Endothelial cell of umbilical vein (primary cell): ENCODE data around the gene COASY. TPM values are rescaled to one million over a fixed set of nuclear protein-coding genes. Genes with fewer than 3 reads are reported as not detected.

Experiments used
- BruUV-seq: library from RNA; stranded (reverse); fragments of 400-500 nt; replicated peaks from 2 replicates; lab custom pipeline; 2021; lab: Mats Ljungman, UMichigan
- CTCF ChIA-PET: fragments of 300-600, 350-600 bp; sonication (Branson Sonifier 250); formaldehyde crosslinking; loops from one replicate; lab custom pipeline; 2021; ENCODE audit warnings: antibody characterized with exemption, inconsistent platforms; lab: Charles Lee
- POLR2A ChIA-PET: fragments of 300-600, 350-600 bp; sonication (Branson Sonifier 250); formaldehyde crosslinking; loops from one replicate; lab custom pipeline; 2021; ENCODE audit warnings: antibody characterized with exemption, inconsistent platforms; lab: Charles Lee
- DNase-seq: peaks from one replicate; pipeline ENCODE4 v3.0.0-alpha.2; 2011; ENCODE audit warnings: low read depth, low spot score
- FAIRE-seq: peaks from 2 replicates; lab custom pipeline; 2011; peaks lifted over from hg19 to GRCh38; lab: Jason Lieb, UNC
- H2AFZ ChIP-seq: 2 replicates; pipeline ENCODE4 v1.6.0; 2012; ENCODE audit warnings: low read depth, low read length, control low read depth, inconsistent platforms
- H3K27ac ChIP-seq: 2 replicates; pipeline ENCODE4 v1.5.1; 2011; ENCODE audit warnings: low read depth, mild to moderate bottlenecking, control low read depth, low read length, moderate library complexity; ENCODE audit not compliant: insufficient read depth
- H3K27me3 ChIP-seq, 2 experiments: 2 replicates each; pipeline versions ENCODE4 v1.6.0 to v1.6.1; 2011; ENCODE audit warnings: low read length in 2 of 2, mixed read lengths in 1 of 2; ENCODE audit not compliant: control insufficient read depth in 2 of 2, insufficient read depth in 2 of 2
- H3K36me3 ChIP-seq, 2 experiments: 2 replicates in 1 of 2; 3 replicates in 1 of 2; pipeline ENCODE4 v1.5.1; 2011; ENCODE audit warnings: low read length in 2 of 2, mild to moderate bottlenecking in 1 of 2, moderate library complexity in 1 of 2; ENCODE audit not compliant: control insufficient read depth in 2 of 2, insufficient read depth in 2 of 2; ENCODE audit errors: extremely low read depth in 1 of 2
- H3K4me1 ChIP-seq: 3 replicates; pipeline ENCODE4 v1.5.1; 2011; ENCODE audit warnings: mild to moderate bottlenecking, low read length; ENCODE audit not compliant: control insufficient read depth, insufficient read depth; ENCODE audit errors: extremely low read depth
- H3K4me2 ChIP-seq: 2 replicates; pipeline ENCODE4 v1.6.1; 2011; ENCODE audit warnings: low read length, control low read depth, mixed read lengths; ENCODE audit not compliant: insufficient read depth
- H3K4me3 ChIP-seq, 3 experiments: fragments of 200-600 bp in 1 of 3; sonication (generic), shearing (Covaris generic) in 1 of 3; replicated peaks in 1 of 3; 2 replicates each; pipeline ENCODE4 v1.5.1; 2011 to 2016; ENCODE audit warnings: control low read depth in 3 of 3, low read length in 3 of 3, mild to moderate bottlenecking in 2 of 3, inconsistent platforms in 1 of 3, low read depth in 1 of 3, moderate library complexity in 1 of 3; ENCODE audit not compliant: insufficient read depth in 1 of 3
- H3K79me2 ChIP-seq: 2 replicates; pipeline ENCODE4 v1.6.0; 2012; ENCODE audit warnings: low read length, inconsistent platforms; ENCODE audit not compliant: control insufficient read depth, insufficient read depth
- H3K9ac ChIP-seq: replicated peaks from 2 replicates; pipeline ENCODE3; 2011; ENCODE audit warnings: low read length, control low read depth; ENCODE audit not compliant: insufficient read depth; ENCODE audit errors: extremely low read depth
- H3K9me1 ChIP-seq: replicated peaks from 3 replicates; pipeline ENCODE4 v1.6.0; 2011; ENCODE audit warnings: mild to moderate bottlenecking, low read length; ENCODE audit not compliant: control insufficient read depth, insufficient read depth; ENCODE audit errors: extremely low read depth
- H3K9me3 ChIP-seq: replicated peaks from 2 replicates; pipeline ENCODE4 v1.5.1; 2012; ENCODE audit warnings: low read length, inconsistent platforms; ENCODE audit not compliant: control insufficient read depth, insufficient read depth
- H4K20me1 ChIP-seq: replicated peaks from 2 replicates; pipeline ENCODE3; 2011; ENCODE audit warnings: mild to moderate bottlenecking, low read length; ENCODE audit not compliant: control insufficient read depth, insufficient read depth; ENCODE audit errors: extremely low read depth
- EZH2 ChIP-seq: IDR thresholded peaks from 2 replicates; pipeline ENCODE4 v1.6.1; 2012; ENCODE audit warnings: borderline replicate concordance, low read depth, mild to moderate bottlenecking, moderate library complexity, low read length, inconsistent platforms; ENCODE audit not compliant: severe bottlenecking
- FOS ChIP-seq: IDR thresholded peaks from 2 replicates; pipeline ENCODE4 v1.6.1; 2011; ENCODE audit warnings: mild to moderate bottlenecking, low read length, moderate library complexity, borderline replicate concordance; ENCODE audit not compliant: insufficient read depth
- GATA2 ChIP-seq: IDR thresholded peaks from 2 replicates; pipeline ENCODE4 v1.7.0; 2011; ENCODE audit warnings: low read depth, mild to moderate bottlenecking, moderate library complexity, mixed read lengths, low read length; ENCODE audit not compliant: insufficient read length, insufficient read depth
- JUN ChIP-seq: IDR thresholded peaks from 2 replicates; pipeline ENCODE4 v1.6.1; 2011; ENCODE audit warnings: borderline replicate concordance, low read depth; ENCODE audit not compliant: insufficient read length, insufficient read depth
- MYC ChIP-seq: IDR thresholded peaks from one replicate; pipeline ENCODE4 v1.6.1; 2011; ENCODE audit warnings: mild to moderate bottlenecking, low read depth, low read length
- POLR2A ChIP-seq: IDR thresholded peaks from 2 replicates; pipeline ENCODE4 v1.6.1; 2012; ENCODE audit warnings: low read depth, mild to moderate bottlenecking, control low read depth, low read length
- POLR2AphosphoS5 ChIP-seq: IDR thresholded peaks from 2 replicates; pipeline ENCODE4 v1.6.1; 2012; ENCODE audit warnings: low read depth, mild to moderate bottlenecking, control low read depth, low read length, moderate library complexity; ENCODE audit not compliant: insufficient read depth
- dilution Hi-C: fragments of 300-500 bp; cut with MboI; formaldehyde crosslinking; loops from one replicate; pipeline ENCODE4 v1.15.0; 2019; ENCODE audit warnings: low sequenced_read_pairs; ENCODE audit not compliant: extremely low pct_ligation_motif_present
- intact Hi-C: fragments of 100-400 bp; cut with micrococcal nuclease; formaldehyde crosslinking; loops from one replicate; pipeline ENCODE4 v1.10.0; 2022
- polyA plus RNA-seq, 4 experiments: library from polyadenylated mRNA; depleted of rRNA in 3 of 4; stranded (reverse) in 3 of 4; unstranded in 1 of 4; fragments of >200 nt; gene quantifications; 2 replicates each; pipeline versions ENCODE4 v1.2.1 to v1.2.3, GENCODE V29; 2011 to 2012; ENCODE audit warnings: missing spikeins in 1 of 4
- total RNA-seq: library from RNA; stranded (reverse); gene quantifications from 2 replicates; pipeline ENCODE4 v1.2.3, GENCODE V29; 2021
- TF ChIP-seq, protein P1 (sequence below): IDR thresholded peaks from 2 replicates; pipeline ENCODE4 v1.6.1; 2011; ENCODE audit not compliant: insufficient read depth, insufficient read length
- TF ChIP-seq, protein P2 (sequence below), 2 donors: IDR thresholded peaks; 1 replicate in 1 of 2; 2 replicates in 1 of 2; pipeline ENCODE4 v1.5.1; 2011; ENCODE audit warnings: low read length in 2 of 2, mild to moderate bottlenecking in 2 of 2, moderate library complexity in 2 of 2, control low read depth in 1 of 2, inconsistent platforms in 1 of 2, low read depth in 1 of 2; ENCODE audit not compliant: insufficient read depth in 1 of 2; ENCODE audit errors: extremely low read depth in 1 of 2

The COASY gene
- total and polyA plus RNA-seq, 2 donors (not counting 3 experiments of a cell fraction or from before 2014, with no cell fraction given) = 39.6 to 69.2 TPM

- FAIRE-seq (no peak), DNase-seq (no peak)
- dilution Hi-C loops (no loop called here), intact Hi-C loops (no loop called here)
- Histone ChIP-seq H3K27me3 (no peaks in the 10 kb centered on the region), H3K27ac (no peak overlapping the region), H3K9me3 (no peaks in the 10 kb centered on the region), H3K36me3 (peaks cover 15 to 37% of the 10 kb centered on the region in 2 experiments), H3K4me2 (peak overlapping the region; percentile 30), H3K4me3 (peak overlapping the region in 1 of 3 experiments; percentile 70), H4K20me1 (no peaks in the 10 kb centered on the region), H3K9me1 (no peaks in the 10 kb centered on the region), H3K4me1 (peaks cover 31% of the 10 kb centered on the region), H3K9ac (no peak overlapping the region), H2AFZ (peak overlapping the region; percentile 76), H3K79me2 (peaks cover 35% of the 10 kb centered on the region)
- TF ChIP-seq FOS (no peak), POLR2AphosphoS5 (no peak), GATA2 (no peak), JUN (no peak), MYC (no peak), POLR2A (no peak), EZH2 (no peak)
- TF ChIP-seq, protein P1, sequence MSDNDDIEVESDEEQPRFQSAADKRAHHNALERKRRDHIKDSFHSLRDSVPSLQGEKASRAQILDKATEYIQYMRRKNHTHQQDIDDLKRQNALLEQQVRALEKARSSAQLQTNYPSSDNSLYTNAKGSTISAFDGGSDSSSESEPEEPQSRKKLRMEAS = no peak
- TF ChIP-seq, protein P2, sequence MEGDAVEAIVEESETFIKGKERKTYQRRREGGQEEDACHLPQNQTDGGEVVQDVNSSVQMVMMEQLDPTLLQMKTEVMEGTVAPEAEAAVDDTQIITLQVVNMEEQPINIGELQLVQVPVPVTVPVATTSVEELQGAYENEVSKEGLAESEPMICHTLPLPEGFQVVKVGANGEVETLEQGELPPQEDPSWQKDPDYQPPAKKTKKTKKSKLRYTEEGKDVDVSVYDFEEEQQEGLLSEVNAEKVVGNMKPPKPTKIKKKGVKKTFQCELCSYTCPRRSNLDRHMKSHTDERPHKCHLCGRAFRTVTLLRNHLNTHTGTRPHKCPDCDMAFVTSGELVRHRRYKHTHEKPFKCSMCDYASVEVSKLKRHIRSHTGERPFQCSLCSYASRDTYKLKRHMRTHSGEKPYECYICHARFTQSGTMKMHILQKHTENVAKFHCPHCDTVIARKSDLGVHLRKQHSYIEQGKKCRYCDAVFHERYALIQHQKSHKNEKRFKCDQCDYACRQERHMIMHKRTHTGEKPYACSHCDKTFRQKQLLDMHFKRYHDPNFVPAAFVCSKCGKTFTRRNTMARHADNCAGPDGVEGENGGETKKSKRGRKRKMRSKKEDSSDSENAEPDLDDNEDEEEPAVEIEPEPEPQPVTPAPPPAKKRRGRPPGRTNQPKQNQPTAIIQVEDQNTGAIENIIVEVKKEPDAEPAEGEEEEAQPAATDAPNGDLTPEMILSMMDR (IDR thresholded peaks at IDR 0.05; ENCODE audit: extremely low read depth in 1 of 2, insufficient read depth in 1 of 2, low read depth in 1 of 2, low read length in 2 of 2) = no peak
- POLR2A ChIA-PET = no interaction called here
- no TSS peak for BruUV-seq
- CTCF ChIA-PET = interaction anchor here (5.4 kb wide), 1 partner anchor 11 kb away, joined by 38 read pairs; the partner anchor contains the start of gene PSMC3IP
Observed at GRCh38 chr17:42566215-42566882, 4.4 kb downstream of the COASY start.
